ENCODE data around the gene NPY4R2. TPM values are rescaled to one million over a fixed set of nuclear protein-coding genes. Genes with fewer than 3 reads are reported as not detected.
A peak's percentile ranks its signal among the peaks of the same experiment; 100 is the strongest.
"Not testable (repeated sequence)": the region's sequence is repeated elsewhere in the genome, so short reads cannot be mapped to it uniquely, and the experiment has no call there.

Gene NPY4R2
- total and polyA plus RNA-seq, 2 experiments from 2014 or later = 0.21 to 0.22 TPM

DNA sequence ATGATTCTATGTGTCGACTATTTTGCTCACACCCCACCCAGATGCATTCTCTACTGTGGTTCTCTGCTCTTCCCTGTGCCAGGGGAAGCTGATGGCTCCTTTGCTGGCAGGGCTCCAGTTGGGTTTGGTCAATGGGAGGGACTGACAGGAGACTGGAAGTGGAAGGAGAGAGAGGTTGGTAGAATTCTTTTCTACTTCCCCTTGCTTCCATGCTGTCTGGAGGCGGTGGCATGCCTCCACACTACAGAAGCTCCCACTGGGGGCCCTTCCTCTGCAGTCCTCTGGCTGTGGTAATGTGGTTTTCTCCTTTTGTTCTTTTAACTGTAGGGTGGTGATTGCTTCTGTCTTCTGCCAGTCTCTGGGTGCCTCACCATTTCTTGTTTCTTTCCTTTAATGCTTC, 4.4 kb upstream of the NPY4R2 start:
- not testable (repeated sequence) for H3K4me1 ChIP-seq (ENCODE audit: low read depth); H3K27me3 ChIP-seq; H3K27ac ChIP-seq; H3K36me3 ChIP-seq; H3K4me3 ChIP-seq; H3K9me3 ChIP-seq (ENCODE audit: low read depth); DNase-seq (ENCODE audit: low read depth in 1 of 2, low spot score in 1 of 2)

DNA sequence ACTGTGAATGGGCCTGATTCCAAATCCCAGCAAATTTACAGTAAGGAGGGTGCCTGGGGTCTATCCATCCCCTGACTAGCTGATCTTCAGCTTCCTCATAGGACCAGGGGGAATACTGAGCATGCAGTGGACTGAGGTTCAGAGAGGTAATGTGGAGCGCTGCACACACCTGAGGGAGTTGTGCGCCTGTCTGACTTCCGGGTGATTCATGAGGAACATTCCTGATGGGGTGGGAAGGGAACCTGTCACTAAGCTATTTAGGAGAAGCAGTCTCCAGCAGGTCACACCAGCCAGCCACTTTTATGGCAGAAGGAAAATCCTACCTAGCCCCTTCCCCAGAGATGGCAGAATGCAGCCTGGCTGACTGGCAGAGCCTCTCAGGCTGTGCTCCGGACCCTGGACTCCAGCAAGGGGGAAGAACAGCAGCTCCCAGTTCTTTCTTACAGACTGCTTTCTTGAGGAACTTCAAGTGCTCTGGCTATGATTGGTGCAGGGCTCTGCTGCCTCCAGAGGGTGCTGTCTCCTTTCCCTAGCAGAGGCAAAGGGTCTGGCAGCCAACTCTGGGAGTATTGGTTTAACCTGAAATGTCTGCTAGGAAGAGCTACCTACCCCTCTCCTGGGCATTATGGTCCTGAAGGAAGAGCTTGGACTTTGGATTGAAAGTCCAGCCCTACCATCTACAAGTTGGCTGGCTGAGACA, 2.5 kb upstream of the NPY4R2 start:
- TF ChIP-seq CTCF (IDR thresholded peaks at IDR 0.05; ENCODE audit: low read depth, low read length) = peak; percentile 19
- not testable (repeated sequence) for H3K27me3 ChIP-seq; H3K9me3 ChIP-seq (ENCODE audit: low read depth); H3K4me3 ChIP-seq; DNase-seq (ENCODE audit: low read depth in 1 of 2, low spot score in 1 of 2); H3K36me3 ChIP-seq; H3K27ac ChIP-seq; H3K4me1 ChIP-seq (ENCODE audit: low read depth)

DNA sequence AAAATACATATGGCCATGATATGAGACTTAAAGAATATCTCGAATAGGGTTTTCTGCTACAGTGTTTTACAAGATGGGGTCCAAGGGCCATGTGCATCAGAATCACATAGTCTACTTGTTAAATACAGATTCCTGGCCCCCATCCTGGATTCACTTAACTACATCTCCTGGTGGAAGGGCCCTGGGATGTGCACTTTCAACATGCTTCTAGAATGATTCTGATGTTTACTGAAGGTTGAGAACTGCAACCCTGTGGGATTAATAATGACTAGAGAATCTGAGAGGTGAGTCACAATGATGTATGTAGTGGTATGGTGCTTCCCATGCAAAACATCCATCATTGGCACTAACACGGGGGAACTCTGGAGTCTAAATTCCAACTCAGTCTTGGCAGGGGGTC, 2.1 kb downstream of the NPY4R2 start:
- H3K9me3 ChIP-seq (ENCODE audit: low read depth); DNase-seq (ENCODE audit: low read depth in 1 of 2, low spot score in 1 of 2); H3K4me3 ChIP-seq; H3K27me3 ChIP-seq; H3K36me3 ChIP-seq; H3K27ac ChIP-seq; H3K4me1 ChIP-seq (ENCODE audit: low read depth): not testable (repeated sequence)

GRCh38 chr10:47922503-47922902, 4.0 kb downstream of the NPY4R2 start:
- H3K36me3 ChIP-seq; H3K4me3 ChIP-seq; DNase-seq (ENCODE audit: low read depth in 1 of 2, low spot score in 1 of 2); H3K27me3 ChIP-seq; H3K9me3 ChIP-seq (ENCODE audit: low read depth); H3K27ac ChIP-seq; H3K4me1 ChIP-seq (ENCODE audit: low read depth): not testable (repeated sequence)

- DNase-seq (ENCODE audit: low read depth in 1 of 2, low spot score in 1 of 2); H3K36me3 ChIP-seq; H3K4me1 ChIP-seq (ENCODE audit: low read depth); H3K4me3 ChIP-seq; H3K27me3 ChIP-seq; H3K27ac ChIP-seq; H3K9me3 ChIP-seq (ENCODE audit: low read depth): not testable (repeated sequence)
Observed at GRCh38 chr10:47924628-47925027, 6.2 kb downstream of the NPY4R2 start.

- not testable (repeated sequence) for H3K27ac ChIP-seq; DNase-seq (ENCODE audit: low read depth in 1 of 2, low spot score in 1 of 2); H3K9me3 ChIP-seq (ENCODE audit: low read depth); H3K4me3 ChIP-seq; H3K4me1 ChIP-seq (ENCODE audit: low read depth); H3K36me3 ChIP-seq; H3K27me3 ChIP-seq
Observed at GRCh38 chr10:47927147-47927916, 8.9 kb downstream of the NPY4R2 start.

GRCh38 chr10:47928225-47928624, 9.8 kb downstream of the NPY4R2 start:
- not testable (repeated sequence) for H3K4me1 ChIP-seq (ENCODE audit: low read depth); H3K27me3 ChIP-seq; H3K9me3 ChIP-seq (ENCODE audit: low read depth); H3K36me3 ChIP-seq; H3K27ac ChIP-seq; DNase-seq (ENCODE audit: low read depth in 1 of 2, low spot score in 1 of 2); H3K4me3 ChIP-seq

GRCh38 chr10:47932824-47933223, 14.4 kb downstream of the NPY4R2 start:
- not testable (repeated sequence) for H3K9me3 ChIP-seq (ENCODE audit: low read depth); H3K36me3 ChIP-seq; DNase-seq (ENCODE audit: low read depth in 1 of 2, low spot score in 1 of 2); H3K4me1 ChIP-seq (ENCODE audit: low read depth); H3K4me3 ChIP-seq; H3K27me3 ChIP-seq; H3K27ac ChIP-seq

- not testable (repeated sequence) for H3K4me3 ChIP-seq; H3K36me3 ChIP-seq; H3K4me1 ChIP-seq (ENCODE audit: low read depth); H3K9me3 ChIP-seq (ENCODE audit: low read depth); H3K27ac ChIP-seq; H3K27me3 ChIP-seq; DNase-seq (ENCODE audit: low read depth in 1 of 2, low spot score in 1 of 2)
Observed at GRCh38 chr10:47933462-47933861, 15.0 kb downstream of the NPY4R2 start.

DNA sequence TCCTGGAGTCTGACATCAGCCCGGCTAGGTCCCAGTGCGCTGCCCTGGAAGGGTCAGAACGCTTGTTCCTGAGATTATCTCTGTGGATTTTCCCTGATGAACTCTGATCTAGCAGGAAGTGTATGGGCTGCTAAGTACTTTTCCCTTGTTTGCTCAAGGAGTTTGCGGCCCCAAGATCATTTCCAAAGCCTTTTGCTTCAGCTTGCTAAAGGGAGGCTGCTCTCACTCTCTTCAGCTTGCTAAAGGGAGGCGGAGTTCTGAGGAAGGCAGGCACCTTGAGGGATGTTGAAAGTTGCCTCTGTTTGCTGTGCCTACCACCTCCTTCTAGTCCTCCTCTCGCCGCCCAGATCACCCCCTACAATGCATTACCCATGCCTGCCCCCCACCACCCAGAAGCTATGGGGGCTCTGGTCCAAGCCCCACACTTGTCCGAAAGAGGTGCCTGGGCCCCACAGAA, 18.3 kb downstream of the NPY4R2 start:
- not testable (repeated sequence) for H3K9me3 ChIP-seq (ENCODE audit: low read depth); H3K27ac ChIP-seq; H3K36me3 ChIP-seq; H3K4me1 ChIP-seq (ENCODE audit: low read depth); H3K27me3 ChIP-seq; H3K4me3 ChIP-seq; DNase-seq (ENCODE audit: low read depth in 1 of 2, low spot score in 1 of 2)

DNA sequence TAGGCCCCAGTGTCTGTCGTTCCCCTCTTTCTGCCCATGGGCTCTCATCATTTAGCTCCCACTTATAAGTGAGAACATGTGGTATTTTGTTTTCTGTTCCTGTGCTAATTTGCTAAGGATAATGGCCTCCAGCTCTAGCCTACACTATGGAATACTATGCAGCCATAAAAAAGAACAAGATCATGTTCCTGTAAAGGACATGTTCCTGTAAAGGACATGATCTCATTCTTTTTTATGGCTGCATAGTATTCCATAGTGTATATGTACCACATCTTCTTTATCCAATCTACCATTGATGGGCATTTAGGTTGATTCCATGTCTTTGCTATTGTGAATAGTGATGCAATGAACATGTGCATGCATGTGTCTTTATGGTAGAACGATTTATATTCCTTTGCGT, 19.2 kb downstream of the NPY4R2 start:
- not testable (repeated sequence) for H3K27ac ChIP-seq; DNase-seq (ENCODE audit: low read depth in 1 of 2, low spot score in 1 of 2); H3K9me3 ChIP-seq (ENCODE audit: low read depth); H3K36me3 ChIP-seq; H3K4me1 ChIP-seq (ENCODE audit: low read depth); H3K4me3 ChIP-seq; H3K27me3 ChIP-seq

GRCh38 chr10:47940821-47941220, 22.4 kb downstream of the NPY4R2 start:
- not testable (repeated sequence) for H3K36me3 ChIP-seq; H3K27me3 ChIP-seq; H3K4me3 ChIP-seq; H3K9me3 ChIP-seq (ENCODE audit: low read depth); H3K4me1 ChIP-seq (ENCODE audit: low read depth); DNase-seq (ENCODE audit: low read depth in 1 of 2, low spot score in 1 of 2); H3K27ac ChIP-seq

- H3K27me3 ChIP-seq; H3K9me3 ChIP-seq (ENCODE audit: low read depth); H3K27ac ChIP-seq; H3K4me3 ChIP-seq; H3K36me3 ChIP-seq; H3K4me1 ChIP-seq (ENCODE audit: low read depth): not testable (repeated sequence)
- DNase-seq (ENCODE audit: low read depth in 1 of 2, low spot score in 1 of 2) = peak in 1 of 2 donors; percentile 0
Observed at GRCh38 chr10:47941379-47941778, 22.9 kb downstream of the NPY4R2 start.
